ENCODE measurements around the gene MYORG. TPM values are rescaled to one million over a fixed set of nuclear protein-coding genes. Genes with fewer than 3 reads are reported as not detected.

MYORG gene
- total and polyA plus RNA-seq, 9 of the 15 experiments (the other 6 are each of a cell fraction or from before 2014, with no cell fraction given): 0.06 to 0.82 (median 0.18) TPM

GRCh38 chr9:34379334-34380033, 2.8 kb upstream of the MYORG start (continued):
- peak; percentile 58 for TF ChIP-seq CREM (IDR thresholded peaks at IDR 0.05; ENCODE audit: low read depth)
- 0 out of 2 replicates have a peak, but pooled peaks have one; percentile 32 for TF ChIP-seq CXXC5 (CRISPR knock-in tag; IDR thresholded peaks at IDR 0.05)
- no peak for TF ChIP-seq ZNF212 (CRISPR knock-in tag; IDR thresholded peaks at IDR 0.05)
- TF ChIP-seq TEAD4 (IDR thresholded peaks at IDR 0.05; ENCODE audit: low read length): peak; percentile 56
- TF ChIP-seq TEAD4 (CRISPR knock-in tag; IDR thresholded peaks at IDR 0.05; ENCODE audit: borderline replicate concordance): no peak
- TF ChIP-seq DEAF1 (CRISPR knock-in tag; IDR thresholded peaks at IDR 0.05): peak; percentile 37; the same call in 1 of the 2 replicates
- TF ChIP-seq NCOA6 (IDR thresholded peaks at IDR 0.05): no peak
- TF ChIP-seq CC2D1A (IDR thresholded peaks at IDR 0.05): peak; percentile 79
- TF ChIP-seq FOXO4 (CRISPR knock-in tag; IDR thresholded peaks at IDR 0.05): no peak
- TF ChIP-seq TFAP4 (CRISPR knock-in tag; IDR thresholded peaks at IDR 0.05; ENCODE audit: borderline replicate concordance): peak; percentile 49; the same call in 1 of the 2 replicates
- no peak for TF ChIP-seq ZNF780A (CRISPR knock-in tag; IDR thresholded peaks at IDR 0.05)
- TF ChIP-seq PKNOX1 (IDR thresholded peaks at IDR 0.05): peak; percentile 46; the same call in 1 of the 2 replicates
- TF ChIP-seq CHD1 (IDR thresholded peaks at IDR 0.05; ENCODE audit: low read length): no peak
- 0 out of 2 replicates have a peak, but pooled peaks have one; percentile 48 for TF ChIP-seq TOE1 (IDR thresholded peaks at IDR 0.05; ENCODE audit: borderline replicate concordance)
- no peak for TF ChIP-seq TOE1 (CRISPR knock-in tag; IDR thresholded peaks at IDR 0.05; ENCODE audit: borderline replicate concordance, low read depth)
- no peak for TF ChIP-seq CSDE1 (IDR thresholded peaks at IDR 0.05)
- no peak for TF ChIP-seq ID3 (CRISPR knock-in tag; IDR thresholded peaks at IDR 0.05)
- TF ChIP-seq ID3 (tag; IDR thresholded peaks at IDR 0.05): no peak
- peak; percentile 51; the same call in 1 of the 2 replicates for TF ChIP-seq ESRRA (IDR thresholded peaks at IDR 0.05; ENCODE audit: borderline replicate concordance, low read depth)
- TF ChIP-seq LCOR (CRISPR knock-in tag; IDR thresholded peaks at IDR 0.05): no peak
- TF ChIP-seq SP1 (CRISPR knock-in tag; IDR thresholded peaks at IDR 0.05): no peak
- no peak for TF ChIP-seq RBM25 (IDR thresholded peaks at IDR 0.05; ENCODE audit: low read depth, low read length, severe bottlenecking)

Data from K562 (cell line).